MV-4-11 (cell line): ENCODE results near the gene CAVIN2.

Experiments used
- DNase-seq: peaks from one replicate; lab custom pipeline; 2025; lab: John Stamatoyannopoulos, UW

The CAVIN2 gene

GRCh38 chr2:191864628-191865374, 17.9 kb upstream of the CAVIN2 start:
- DNase-seq, result no peak

DNA sequence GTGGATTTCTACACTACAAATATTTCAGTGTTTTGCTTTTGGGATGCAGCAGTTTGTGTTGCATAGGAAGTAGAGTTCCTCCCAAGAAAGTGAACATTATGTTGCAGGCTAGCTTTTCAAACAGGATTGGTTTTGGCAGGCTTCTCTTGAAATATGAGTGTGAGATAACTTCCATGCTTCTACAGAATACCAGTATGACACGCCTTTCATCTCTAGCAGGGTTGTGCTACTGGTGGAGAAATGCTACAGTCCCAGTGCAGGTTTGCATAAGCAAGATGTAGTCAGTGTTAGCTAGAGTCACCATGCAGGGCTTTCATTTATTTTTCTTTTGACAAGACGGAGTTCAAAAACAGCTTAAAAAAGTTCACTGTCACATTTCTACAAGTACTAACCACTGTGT, 17.1 kb upstream of the CAVIN2 start:
- DNase-seq, result no peak

- no peak for DNase-seq
These were observed 15.4 kb upstream of the CAVIN2 start for GRCh38 chr2:191862156-191862775.

- no peak for DNase-seq
These were observed 14.0 kb upstream of the CAVIN2 start for GRCh38 chr2:191860760-191861466.

DNA sequence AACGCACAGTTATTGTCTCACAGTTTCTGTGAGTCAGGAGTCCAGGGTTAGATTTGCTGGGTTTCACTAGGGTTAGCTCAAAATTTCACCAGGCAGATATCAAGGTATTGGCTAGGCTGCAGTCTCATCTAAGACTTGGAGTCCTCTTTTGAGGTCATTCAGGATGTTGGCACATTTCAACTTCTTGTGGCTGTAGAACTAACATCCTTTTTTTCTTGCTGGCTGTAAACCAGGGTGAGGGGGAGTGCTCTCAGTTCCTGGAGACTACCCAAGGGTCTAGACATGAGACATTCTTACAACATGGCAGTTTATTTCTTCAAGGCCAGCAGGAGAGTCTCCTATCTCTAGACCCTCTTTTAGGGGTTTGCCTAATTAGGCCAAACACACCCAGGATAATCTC, 12.8 kb upstream of the CAVIN2 start:
- DNase-seq, result no peak

DNA sequence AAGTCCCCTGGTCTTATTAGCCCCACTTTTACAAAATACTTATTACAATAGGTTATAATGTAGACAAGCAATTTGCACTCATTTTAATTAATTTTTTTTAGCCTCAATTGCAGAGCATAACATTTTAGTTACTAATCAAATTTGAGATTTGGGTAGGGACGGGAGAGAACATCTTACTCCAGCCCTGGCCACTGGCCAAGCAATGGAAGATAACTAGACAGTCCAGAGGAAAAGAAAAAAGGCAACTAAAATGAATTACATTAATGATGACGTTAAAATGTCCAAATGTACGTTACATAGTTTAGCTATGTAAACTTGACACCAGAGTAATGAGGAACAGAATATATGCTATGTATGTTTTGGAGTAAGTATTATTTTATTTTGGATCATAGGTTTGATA, 11.0 kb upstream of the CAVIN2 start:
- DNase-seq, result no peak

DNA sequence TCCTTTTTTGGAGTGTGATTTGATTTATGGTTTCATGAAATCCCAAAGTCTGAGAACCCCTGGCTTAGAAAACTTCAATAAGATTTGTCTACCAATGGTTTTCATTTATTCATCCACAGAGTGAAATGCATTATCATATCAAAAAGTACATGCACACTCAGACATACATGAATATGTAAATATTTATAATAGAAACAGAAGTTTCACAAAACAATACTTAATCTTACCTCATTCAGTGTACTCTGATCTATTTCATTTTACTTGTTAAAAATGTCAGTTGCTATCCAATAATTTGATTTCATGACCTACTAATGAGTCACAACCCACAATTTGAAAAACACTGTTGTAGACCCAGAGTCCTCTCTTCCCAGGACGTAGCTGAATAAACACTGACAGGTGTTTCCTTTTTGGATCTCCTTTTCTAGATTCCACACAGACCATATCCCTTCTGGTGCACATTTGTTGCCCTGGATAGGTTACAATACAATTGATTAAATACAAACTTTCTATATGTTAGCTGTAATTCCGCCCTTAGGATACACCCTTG, 10.4 kb upstream of the CAVIN2 start:
- DNase-seq, result no peak

DNA sequence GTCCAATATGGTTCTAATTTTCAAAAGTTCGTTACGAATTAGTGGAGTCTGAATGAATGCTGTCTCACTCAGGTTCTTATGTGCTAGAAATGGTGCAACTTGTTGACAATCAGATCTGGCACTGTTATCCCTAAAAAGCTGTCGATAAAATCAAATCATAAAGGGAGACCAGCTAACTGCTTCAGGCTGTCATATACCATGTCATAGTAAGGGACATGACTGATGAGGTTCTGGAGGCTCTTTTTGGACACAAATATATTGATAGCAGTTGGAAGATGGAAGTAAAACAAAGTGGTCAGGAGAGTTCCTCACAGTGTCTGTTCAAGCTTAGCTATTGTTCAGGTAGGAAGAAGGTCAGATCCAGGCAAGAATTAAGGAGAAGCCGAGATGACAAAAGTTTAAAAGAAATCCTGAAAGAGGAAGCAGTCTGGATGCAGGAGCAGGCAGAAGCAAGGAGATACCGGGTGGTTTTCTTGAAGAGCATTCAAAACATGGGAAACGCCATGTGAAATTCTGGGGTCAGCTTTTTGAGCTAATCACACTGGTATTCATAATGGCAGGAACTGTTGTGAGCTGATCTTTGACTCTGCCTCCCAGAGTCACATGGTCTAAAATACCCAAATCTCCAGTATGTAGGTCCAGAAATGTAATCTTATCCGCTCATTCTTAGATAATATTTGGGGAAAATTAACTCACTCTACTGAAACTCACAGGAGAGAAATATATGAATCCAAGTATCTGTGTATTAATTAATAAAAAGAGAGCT, 9.4 kb upstream of the CAVIN2 start:
- DNase-seq, result no peak

- DNase-seq, result no peak
These were observed 8.5 kb upstream of the CAVIN2 start for GRCh38 chr2:191855382-191855781.

DNA sequence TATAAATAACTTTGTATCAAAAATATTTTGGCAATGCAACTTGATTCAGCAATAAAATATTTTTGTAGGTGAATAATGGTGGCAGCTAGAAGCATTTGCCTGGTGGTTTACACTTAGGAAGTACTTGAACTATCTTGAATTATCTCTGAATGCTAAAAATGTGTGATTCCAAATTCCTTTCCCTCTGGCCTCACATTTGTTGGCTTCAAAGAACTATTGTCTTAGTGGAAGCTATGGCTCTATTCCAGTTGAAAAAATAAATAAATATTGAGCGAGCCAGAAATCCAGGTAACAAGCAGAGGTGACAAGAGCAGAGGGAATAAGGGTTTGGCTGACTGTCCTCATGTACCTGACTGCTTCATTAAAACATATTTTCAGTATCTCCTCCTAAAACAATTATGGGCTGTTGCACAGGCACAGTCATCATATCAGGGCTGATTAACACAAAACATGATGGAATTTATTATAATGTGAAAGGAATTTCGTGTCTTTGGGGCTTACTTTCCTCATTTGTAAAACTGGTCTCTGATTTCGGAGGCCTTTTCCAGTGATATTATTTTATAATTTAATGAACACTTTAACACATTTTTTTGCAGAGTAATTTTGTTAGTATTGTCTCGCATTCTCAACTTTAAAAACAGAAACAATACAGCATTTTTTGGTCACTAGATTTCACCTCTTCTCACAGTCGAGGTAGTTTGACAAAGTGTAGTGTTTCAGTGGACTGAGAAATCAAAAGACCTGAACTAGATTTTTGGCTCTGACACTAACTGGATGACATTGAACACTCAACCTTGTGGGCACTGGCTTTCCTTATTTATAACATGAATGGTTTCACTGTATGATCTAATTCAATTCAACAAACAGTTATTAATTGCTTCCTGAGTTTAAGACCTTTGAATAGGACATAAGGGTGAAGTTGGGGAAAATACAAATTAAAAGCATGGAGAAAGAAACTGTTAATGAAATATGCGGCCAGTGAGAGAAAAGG, 7.8 kb upstream of the CAVIN2 start:
- DNase-seq, result no peak

GRCh38 chr2:191853843-191854242, 7.0 kb upstream of the CAVIN2 start:
- no peak for DNase-seq

- no peak for DNase-seq
These were observed 4.3 kb upstream of the CAVIN2 start for GRCh38 chr2:191851158-191851557.

GRCh38 chr2:191848771-191849767, 2.2 kb upstream of the CAVIN2 start:
- DNase-seq, result no peak

- peak; percentile 8 for DNase-seq
These were observed 876 bp upstream of the CAVIN2 start for GRCh38 chr2:191847764-191848163.

DNA sequence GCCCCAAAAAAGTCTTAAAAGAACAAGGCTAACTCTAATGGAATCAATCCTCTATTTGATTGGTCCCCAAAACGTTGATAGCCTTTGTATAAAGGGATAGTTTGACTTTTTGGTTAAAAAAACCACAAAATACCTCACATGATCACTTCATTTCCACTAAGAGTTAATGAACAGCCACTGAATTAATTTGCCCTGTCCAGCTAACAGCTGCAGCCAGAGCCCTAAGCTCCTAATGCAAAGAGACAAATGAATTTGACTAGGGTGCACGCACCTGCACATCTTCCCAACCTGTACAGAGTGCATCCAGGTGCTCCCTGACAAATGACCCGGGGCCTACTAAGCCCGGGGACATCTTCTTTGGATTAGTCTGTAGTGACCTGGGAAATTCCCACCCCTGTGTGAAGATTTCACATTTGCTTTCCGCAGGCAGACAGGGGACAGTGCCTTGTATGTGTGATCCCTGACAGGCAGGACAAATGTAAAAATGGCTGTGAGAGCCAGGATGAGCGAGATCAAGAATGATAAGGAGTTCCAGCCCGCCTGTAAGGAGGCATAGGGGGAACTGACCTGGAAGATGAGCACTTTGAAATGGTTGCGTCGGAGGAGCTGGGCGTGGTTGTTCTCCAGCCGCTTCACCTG, 893 bp downstream of the CAVIN2 start:
- DNase-seq, result no peak

GRCh38 chr2:191845248-191845715, 1.6 kb downstream of the CAVIN2 start:
- no peak for DNase-seq

- no peak for DNase-seq
These were observed 2.2 kb downstream of the CAVIN2 start for GRCh38 chr2:191844706-191845105.

- no peak for DNase-seq
These were observed 6.0 kb downstream of the CAVIN2 start for GRCh38 chr2:191840921-191841320.
